Mammary epithelial cell (primary cell): ENCODE measurements around the gene WARS2.

Experiments used
- CTCF ChIP-seq, 2 donors: IDR thresholded peaks in 1 of 2; conservative IDR thresholded peaks in 1 of 2; 2 replicates each; pipeline ENCODE4 v1.5.1; 2011 to 2012; ENCODE audit warnings: inconsistent platforms in 2 of 2, low read length in 2 of 2, mild to moderate bottlenecking in 2 of 2, control low read depth in 1 of 2, low read depth in 1 of 2; ENCODE audit not compliant: insufficient read depth in 1 of 2; ENCODE audit errors: extremely low read depth in 1 of 2
- EZH2 ChIP-seq: IDR thresholded peaks from 2 replicates; pipeline ENCODE4 v1.6.1; 2012; ENCODE audit warnings: low read length, inconsistent platforms, borderline replicate concordance

GRCh38 chr1:119083980-119084379 is 56.5 kb downstream of the WARS2 start:
- TF ChIP-seq CTCF (conservative IDR thresholded peaks at IDR 0.05 in 1 of 2, IDR thresholded peaks at IDR 0.05 in 1 of 2; ENCODE audit: extremely low read depth in 1 of 2, insufficient read depth in 1 of 2, low read depth in 1 of 2, low read length in 2 of 2) (no peak), EZH2 (no peak)
